Ascending aorta (tissue), 2 donors: ENCODE measurements around the gene RHOA. TPM values are rescaled to one million over a fixed set of nuclear protein-coding genes. Genes with fewer than 3 reads are reported as not detected.
A peak's percentile ranks its signal among the peaks of the same experiment; 100 is the strongest.

ENCODE experiments used
- DNase-seq, 2 donors: peaks; one replicate each; pipeline ENCODE4 v3.0.0-alpha.2; 2019; ENCODE audit warnings: low spot score in 2 of 2
- H3K27ac ChIP-seq, 2 donors: fragments of 200-600 bp; sonication (generic); one replicate each; pipeline ENCODE4 v1.5.1; 2016 to 2017; ENCODE audit warnings: mild to moderate bottlenecking in 1 of 2
- H3K27me3 ChIP-seq: fragments of 200-600 bp; sonication (generic); one replicate; pipeline ENCODE4 v1.5.1; 2017
- H3K36me3 ChIP-seq, 2 donors: fragments of 200-600 bp; sonication (generic); one replicate each; pipeline ENCODE4 v1.5.1; 2016
- H3K4me1 ChIP-seq, 2 donors: fragments of 200-600 bp; sonication (generic); one replicate each; pipeline ENCODE4 v1.5.1; 2016 to 2017; ENCODE audit warnings: mild to moderate bottlenecking in 1 of 2
- H3K4me3 ChIP-seq, 2 donors: fragments of 200-600 bp; sonication (generic); one replicate each; pipeline ENCODE4 v1.5.1; 2016 to 2017; ENCODE audit warnings: mild to moderate bottlenecking in 1 of 2
- H3K9me3 ChIP-seq, 2 donors: fragments of 200-600 bp; sonication (generic); one replicate each; pipeline ENCODE4 v1.5.1; 2016
- CTCF ChIP-seq, 3 experiments: fragments of 200-600 bp in 2 of 3; fragments of 450-650 bp in 1 of 3; sonication (generic) in 2 of 3; IDR thresholded peaks; one replicate each; pipeline ENCODE4 v1.5.1; 2016 to 2019; ENCODE audit warnings: antibody characterized with exemption in 3 of 3, mild to moderate bottlenecking in 1 of 3, moderate library complexity in 1 of 3
- intact Hi-C: fragments of 100-400 bp; cut with DNase I; formaldehyde crosslinking; loops from one replicate; pipeline ENCODE4 v1.15.1; 2023
- total RNA-seq: library from RNA; depleted of rRNA; stranded (reverse); fragments of >200 nt; gene quantifications from one replicate; pipeline ENCODE4 v1.1.0, GENCODE V29; 2016

RHOA gene
- total RNA-seq, 1 donor from 2014 or later, result 426 TPM

DNA sequence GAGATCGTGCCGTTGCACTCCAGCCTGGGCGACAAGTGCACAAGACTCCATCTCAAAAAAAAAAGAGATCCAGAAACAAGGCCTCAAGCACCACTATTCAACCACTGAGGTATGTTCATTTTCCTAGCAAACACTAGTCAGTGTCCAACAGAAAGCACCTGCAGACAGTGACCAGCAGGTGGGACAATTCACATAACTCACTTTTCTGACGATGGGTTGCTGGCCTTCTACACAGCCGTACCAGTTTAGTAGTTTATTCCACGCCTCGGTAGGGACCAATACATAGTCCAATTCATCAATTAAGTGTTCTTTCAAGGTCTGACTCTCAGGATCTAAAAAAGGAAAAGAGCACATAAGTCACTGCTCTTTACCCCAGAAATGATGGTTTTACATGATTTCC lies 84.3 kb downstream of the RHOA start:
- intact Hi-C loops, result no loop called here

GRCh38 chr3:49324768-49325167 lies 87.0 kb downstream of the RHOA start:
- Histone ChIP-seq H3K27ac (no peak overlapping the region), H3K27me3 (no peaks in the 10 kb centered on the region), H3K4me1 (no peaks in the 10 kb centered on the region), H3K9me3 (no peaks in the 10 kb centered on the region), H3K4me3 (no peak overlapping the region), H3K36me3 (peaks cover 89 to 92% of the 10 kb centered on the region in 2 donors)
- DNase-seq, result no peak
- no peak for TF ChIP-seq CTCF (IDR thresholded peaks at IDR 0.05)
- intact Hi-C loops, result no loop called here

More for the DNA sequence above, 84.3 kb downstream of the RHOA start:
- Histone ChIP-seq H3K4me3 (no peak overlapping the region), H3K36me3 (peaks cover 81 to 87% of the 10 kb centered on the region in 2 donors), H3K4me1 (no peaks in the 10 kb centered on the region), H3K9me3 (no peaks in the 10 kb centered on the region), H3K27me3 (no peaks in the 10 kb centered on the region), H3K27ac (no peak overlapping the region)
- DNase-seq, result no peak
- no peak for TF ChIP-seq CTCF (IDR thresholded peaks at IDR 0.05)

GRCh38 chr3:49316696-49317457 lies 94.9 kb downstream of the RHOA start:
- no peak for DNase-seq

DNA sequence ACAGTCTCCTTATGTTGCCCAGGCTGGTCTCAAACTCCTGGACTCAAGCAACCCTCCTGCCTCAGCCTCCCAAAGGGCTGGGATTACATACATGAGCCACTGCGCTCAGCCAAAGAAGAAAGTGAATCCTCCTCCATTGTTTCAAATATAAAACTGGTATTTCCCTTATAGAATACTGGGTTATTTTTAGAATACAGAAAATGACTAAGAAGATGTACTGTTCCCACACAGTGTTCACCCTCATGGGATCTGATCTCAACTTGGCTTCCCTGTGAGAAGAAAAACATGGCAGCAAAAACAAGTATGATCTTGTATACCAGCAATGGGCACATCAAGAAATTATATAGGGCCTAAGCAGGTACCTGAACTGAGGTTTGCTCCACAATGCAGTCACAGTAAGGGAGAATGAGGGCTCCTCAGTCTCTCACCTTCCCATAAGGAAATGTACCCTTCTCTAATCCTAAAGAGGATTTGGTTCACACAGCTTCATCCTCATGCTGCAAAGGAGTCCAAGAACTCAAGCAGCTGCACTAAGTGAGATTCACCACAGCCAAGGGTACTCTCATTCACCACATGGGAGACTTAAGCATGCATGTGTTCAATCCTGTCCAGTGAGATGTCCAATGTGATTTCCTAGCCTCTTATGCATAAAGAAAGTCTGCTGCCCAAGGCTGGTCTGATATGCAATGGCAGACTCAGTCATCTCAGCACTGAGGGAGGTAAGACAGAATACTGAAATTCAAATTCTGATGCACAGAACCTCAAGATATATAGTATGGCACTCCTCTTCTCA lies 97.7 kb downstream of the RHOA start:
- H3K4me1 ChIP-seq, result no peaks in the 10 kb centered on the region
- no peaks in the 10 kb centered on the region for H3K9me3 ChIP-seq
- no peak overlapping the region for H3K4me3 ChIP-seq
- intact Hi-C loops, result no loop called here
- H3K36me3 ChIP-seq, result peaks cover 64 to 83% of the 10 kb centered on the region in 2 donors
- no peak for DNase-seq
- TF ChIP-seq CTCF (IDR thresholded peaks at IDR 0.05), result no peak
- no peaks in the 10 kb centered on the region for H3K27me3 ChIP-seq
- peak overlapping the region in 1 of 2 donors; percentile 19 for H3K27ac ChIP-seq

More at GRCh38 chr3:49316696-49317457, 94.9 kb downstream of the RHOA start:
- H3K27me3 ChIP-seq, result no peaks in the 10 kb centered on the region
- no peak for TF ChIP-seq CTCF (IDR thresholded peaks at IDR 0.05)
- intact Hi-C loops, result no loop called here
- H3K27ac ChIP-seq, result no peak overlapping the region
- H3K4me1 ChIP-seq, result no peaks in the 10 kb centered on the region
- H3K36me3 ChIP-seq, result peaks cover 78 to 85% of the 10 kb centered on the region in 2 donors
- no peak overlapping the region for H3K4me3 ChIP-seq
- no peaks in the 10 kb centered on the region for H3K9me3 ChIP-seq

- Histone ChIP-seq H3K4me1 (no peaks in the 10 kb centered on the region), H3K36me3 (peaks cover 58 to 83% of the 10 kb centered on the region in 2 donors), H3K27ac (no peak overlapping the region), H3K9me3 (no peaks in the 10 kb centered on the region), H3K4me3 (no peak overlapping the region), H3K27me3 (no peaks in the 10 kb centered on the region)
- no peak for TF ChIP-seq CTCF (IDR thresholded peaks at IDR 0.05)
- no peak for DNase-seq
- intact Hi-C loops, result no loop called here
Measured at GRCh38 chr3:49311283-49311682, 100.5 kb downstream of the RHOA start.
